NCI-H748 treated with DMSO at 0.1 percent for 48 hours (cell line): ENCODE measurements around the gene CACNA1D.

Source experiments
- DNase-seq: peaks from one replicate; lab custom pipeline; 2025; lab: John Stamatoyannopoulos, UW

The CACNA1D gene

DNA sequence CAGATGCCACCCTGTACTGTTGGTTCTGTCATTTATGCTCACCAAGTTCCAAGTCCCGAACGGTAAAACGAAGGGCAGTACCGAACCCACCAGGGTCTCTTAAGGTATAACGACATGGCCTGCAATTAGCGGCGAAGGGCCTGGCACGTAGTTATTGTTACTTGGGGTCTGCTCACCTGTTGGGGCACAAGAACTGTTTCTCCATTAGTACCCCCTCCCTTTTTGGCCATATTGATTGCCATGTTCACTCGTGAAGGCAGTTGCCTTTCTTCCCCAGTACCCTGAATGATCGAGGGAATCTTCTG lies 352.4 kb downstream of the CACNA1D start:
- no peak for DNase-seq

DNA sequence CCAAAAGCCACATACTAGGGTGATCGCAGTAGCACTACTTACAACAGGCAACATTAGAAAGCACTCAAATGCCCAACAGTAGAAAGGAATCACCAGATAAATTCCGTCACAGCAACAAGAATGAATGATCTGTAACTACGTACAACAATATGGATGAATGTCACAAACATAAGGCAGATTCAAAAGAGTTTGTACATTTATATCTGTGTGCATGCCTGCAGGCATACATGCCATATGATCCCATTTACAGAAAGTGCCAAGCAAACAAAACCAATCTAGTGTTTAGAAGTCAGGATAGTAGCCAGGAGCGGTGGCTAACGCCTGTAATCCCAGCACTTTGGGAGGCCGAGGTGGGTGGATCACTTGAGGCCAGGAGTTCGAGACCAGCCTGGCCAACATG lies 355.5 kb downstream of the CACNA1D start:
- DNase-seq, result no peak

DNA sequence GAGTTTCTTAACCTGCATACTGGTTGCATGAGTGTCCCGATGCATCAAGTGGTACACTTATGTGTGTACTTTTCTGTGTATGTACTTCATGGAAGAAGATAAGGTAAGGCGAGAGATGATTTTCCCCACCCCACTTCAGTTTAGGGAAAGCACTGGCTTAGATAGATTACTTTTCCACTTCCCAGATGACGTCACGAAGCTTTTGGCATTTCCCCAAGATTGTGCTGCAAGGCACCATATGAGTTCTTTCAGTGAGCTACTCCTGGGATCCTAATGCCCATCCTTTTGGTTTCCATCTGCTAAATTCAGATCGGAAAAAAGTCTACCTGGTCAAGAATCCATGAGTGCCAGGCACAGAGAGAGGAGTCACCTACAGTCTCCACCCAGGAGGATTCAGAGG lies 356.5 kb downstream of the CACNA1D start:
- DNase-seq, result no peak

DNA sequence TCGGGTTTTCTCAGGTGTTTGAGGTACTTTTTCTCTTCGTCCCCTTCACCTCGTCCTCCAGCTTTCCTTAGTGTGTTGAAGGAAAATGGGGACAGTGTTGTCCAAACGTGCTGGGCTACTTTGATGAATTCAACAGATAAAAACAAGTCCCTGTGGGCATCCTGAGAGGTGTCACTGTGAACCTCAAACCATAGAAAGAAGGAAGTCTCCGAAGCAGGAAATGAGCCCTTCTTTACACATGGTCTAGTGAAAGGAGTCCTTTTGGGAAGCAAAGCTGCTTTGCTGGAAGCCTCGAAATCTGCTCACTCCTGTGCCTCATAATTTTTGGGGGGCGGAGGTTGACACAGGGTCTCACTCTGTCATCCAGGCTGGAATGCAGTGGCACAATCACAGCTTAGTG lies 362.6 kb downstream of the CACNA1D start:
- DNase-seq, result no peak

DNA sequence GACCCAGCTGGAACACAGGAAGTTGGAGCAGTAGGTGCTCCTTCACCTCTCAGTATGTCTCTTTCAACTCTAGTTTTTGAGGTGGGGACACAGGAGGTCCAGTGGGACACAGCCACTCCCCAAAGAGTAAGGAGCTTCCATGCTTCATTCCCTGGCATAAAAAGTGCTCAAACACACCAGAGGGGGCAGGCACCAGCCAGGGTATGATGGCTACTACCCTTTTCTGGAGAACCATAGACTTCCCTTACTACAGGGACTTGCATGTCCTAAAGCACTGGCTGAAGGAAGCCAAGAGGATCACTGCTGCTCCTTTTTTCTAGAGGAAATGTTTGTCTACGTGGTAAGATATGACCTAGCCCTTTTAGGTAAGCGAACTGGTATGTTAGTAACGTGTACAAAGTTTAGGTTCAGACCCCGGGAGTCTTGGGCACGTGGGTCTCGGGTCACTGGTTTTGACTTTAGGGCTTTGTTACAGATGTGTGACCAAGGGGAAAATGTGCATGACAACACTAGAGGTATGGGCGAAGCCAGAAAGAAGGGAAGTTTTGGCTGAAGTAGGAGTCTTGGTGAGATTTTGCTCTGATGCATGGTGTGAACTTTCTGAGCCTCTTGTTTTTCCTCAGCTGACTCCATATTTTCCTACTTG lies 363.8 kb downstream of the CACNA1D start:
- no peak for DNase-seq

DNA sequence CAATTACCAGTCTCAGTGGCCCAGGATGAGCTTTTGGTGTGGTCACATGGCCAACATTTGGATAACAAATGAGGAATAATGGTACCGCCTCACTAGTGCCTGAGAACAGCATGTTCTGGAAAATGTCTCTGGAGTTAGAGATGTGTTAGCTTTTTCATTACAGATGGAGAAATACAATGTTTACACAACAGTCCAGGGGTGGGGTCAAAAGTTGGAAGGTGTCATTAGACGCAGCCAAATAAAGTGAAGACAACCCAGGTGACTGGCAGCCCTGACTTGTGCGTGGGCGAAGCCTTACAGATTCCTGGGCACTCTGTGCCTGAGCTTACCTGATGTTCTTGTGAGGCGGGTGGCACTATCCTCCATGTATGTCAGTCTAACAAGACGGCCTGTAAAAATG lies 364.8 kb downstream of the CACNA1D start:
- DNase-seq, result no peak

DNA sequence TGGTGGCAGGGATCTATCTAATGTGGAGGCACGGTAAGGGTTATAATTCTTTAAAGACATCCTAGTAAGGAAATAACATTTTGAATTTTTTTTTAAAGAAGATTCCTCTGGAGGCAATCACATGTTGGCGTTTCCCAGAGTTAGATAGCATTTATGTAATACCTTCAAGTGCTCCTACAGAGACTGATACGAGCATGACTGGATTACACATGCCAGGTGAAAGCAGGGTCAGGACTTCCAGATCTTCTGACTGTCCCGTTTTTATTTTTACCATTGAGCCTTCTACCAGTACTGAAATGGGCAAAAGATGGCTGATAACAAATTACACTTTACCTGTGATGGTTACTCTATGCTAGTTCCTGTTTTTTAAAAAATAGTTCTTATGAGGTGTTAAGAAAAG lies 365.8 kb downstream of the CACNA1D start:
- no peak for DNase-seq

DNA sequence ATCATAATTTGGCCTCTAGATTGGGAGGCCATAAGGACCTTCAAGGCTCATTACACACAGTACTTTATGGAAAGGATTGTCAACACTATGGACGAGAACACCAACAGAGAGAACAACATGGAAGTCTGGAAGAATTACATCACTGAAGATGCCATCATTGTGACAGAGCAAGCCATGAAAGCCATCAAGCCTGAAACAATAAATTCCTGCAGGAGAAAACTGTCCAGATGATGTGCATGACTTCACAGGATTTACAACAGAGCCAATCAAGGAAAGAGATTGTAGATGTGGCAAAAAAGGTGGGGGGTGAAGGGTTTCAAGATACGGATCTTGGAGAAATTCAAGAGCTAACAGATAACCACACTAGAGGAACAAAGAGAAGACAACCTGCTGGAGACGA lies 367.8 kb downstream of the CACNA1D start:
- DNase-seq, result no peak

DNA sequence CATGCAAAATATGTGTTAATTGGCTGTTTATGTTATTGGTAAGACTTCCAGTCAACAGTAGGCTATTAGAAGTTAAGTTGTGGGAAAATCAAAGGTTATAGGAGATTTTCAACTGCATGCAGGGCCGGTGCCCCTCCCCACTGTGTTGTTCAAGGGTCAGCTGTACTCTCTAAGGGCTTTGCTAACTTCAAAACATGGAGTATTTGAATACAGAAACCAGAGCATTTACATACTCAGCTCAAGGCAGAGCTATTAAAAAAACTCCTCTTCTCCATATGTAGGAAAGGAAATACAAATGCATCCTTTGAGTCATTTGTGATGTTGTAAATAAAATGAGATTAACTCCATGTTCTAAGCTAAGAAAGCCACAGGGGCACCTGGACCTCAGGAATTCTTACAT lies 368.7 kb downstream of the CACNA1D start:
- no peak for DNase-seq
